ENCODE results near the gene ABCD4. TPM values are rescaled to one million over a fixed set of nuclear protein-coding genes. Genes with fewer than 3 reads are reported as not detected.

ABCD4 gene
- total and polyA plus RNA-seq, 2 donors = 30.6 to 36.0 TPM

- WGBS = 12% methylated on average over 28 of the region's 28 CpGs
- H3K27ac ChIP-seq (ENCODE audit: low read depth) = no peak overlapping the region
- H3K36me3 ChIP-seq (ENCODE audit: insufficient read depth) = no peaks in the 10 kb centered on the region
- no peak overlapping the region for H3K4me3 ChIP-seq (ENCODE audit: low read depth, low read length)
- H3K4me1 ChIP-seq (ENCODE audit: insufficient read depth) = peaks cover 2% of the 10 kb centered on the region
- no peak for DNase-seq (ENCODE audit: extremely low spot score)
Measured at GRCh38 chr14:74242021-74242779, 60.5 kb downstream of the ABCD4 start.

GRCh38 chr14:74241652-74242017 lies 61.1 kb downstream of the ABCD4 start:
- peaks cover 2% of the 10 kb centered on the region for H3K4me1 ChIP-seq (ENCODE audit: insufficient read depth)
- WGBS = 7% methylated on average over 14 of the region's 14 CpGs
- H3K36me3 ChIP-seq (ENCODE audit: insufficient read depth) = no peaks in the 10 kb centered on the region
- no peak for DNase-seq (ENCODE audit: extremely low spot score)
- no peak overlapping the region for H3K27ac ChIP-seq (ENCODE audit: low read depth)
- H3K4me3 ChIP-seq (ENCODE audit: low read depth, low read length) = no peak overlapping the region

- no peak for DNase-seq (ENCODE audit: extremely low spot score)
- Histone ChIP-seq H3K4me1 (ENCODE audit: insufficient read depth) (peaks cover 2% of the 10 kb centered on the region), H3K27ac (ENCODE audit: low read depth) (no peak overlapping the region), H3K4me3 (ENCODE audit: low read depth, low read length) (peak overlapping the region; percentile 21), H3K36me3 (ENCODE audit: insufficient read depth) (no peaks in the 10 kb centered on the region)
- 2% methylated on average over 80 of the region's 80 CpGs for WGBS
Measured at GRCh38 chr14:74240794-74241651, 61.7 kb downstream of the ABCD4 start.

- Histone ChIP-seq H3K36me3 (ENCODE audit: insufficient read depth) (no peaks in the 10 kb centered on the region), H3K4me1 (ENCODE audit: insufficient read depth) (peaks cover 2% of the 10 kb centered on the region), H3K4me3 (ENCODE audit: low read depth, low read length) (peak overlapping the region; percentile 21), H3K27ac (ENCODE audit: low read depth) (no peak overlapping the region)
- 3% methylated on average over 94 of the region's 94 CpGs for WGBS
- no peak for DNase-seq (ENCODE audit: extremely low spot score)
Measured at GRCh38 chr14:74239848-74240793, 62.6 kb downstream of the ABCD4 start.

- Histone ChIP-seq H3K36me3 (ENCODE audit: insufficient read depth) (no peaks in the 10 kb centered on the region), H3K4me1 (ENCODE audit: insufficient read depth) (peaks cover 2% of the 10 kb centered on the region), H3K4me3 (ENCODE audit: low read depth, low read length) (peak within 1 kb of the TSS; percentile 21), H3K27ac (ENCODE audit: low read depth) (no peak within 1 kb of the TSS)
- no peak for DNase-seq (ENCODE audit: extremely low spot score)
- WGBS = 7% methylated on average over 40 of the region's 40 CpGs
Measured at GRCh38 chr14:74238974-74239847, 63.5 kb downstream of the ABCD4 start, which contains the start of gene VSX2. Gene VSX2, plus strand, starts transcription at chr14:74239449. Its CDS starts 113 bp downstream, at chr14:74239562.

GRCh38 chr14:74237441-74237840 lies 65.3 kb downstream of the ABCD4 start:
- DNase-seq (ENCODE audit: extremely low spot score) = no peak
- H3K4me1 ChIP-seq (ENCODE audit: insufficient read depth) = peaks cover 2% of the 10 kb centered on the region
- H3K4me3 ChIP-seq (ENCODE audit: low read depth, low read length) = no peak overlapping the region
- WGBS = 82% methylated on average over 4 of the region's 4 CpGs
- no peak overlapping the region for H3K27ac ChIP-seq (ENCODE audit: low read depth)
- H3K36me3 ChIP-seq (ENCODE audit: insufficient read depth) = no peaks in the 10 kb centered on the region

Other genes starting within 250 kb of the ABCD4 start
- 48.3 TPM for gene ALDH6A1, start 218.5 kb downstream of the ABCD4 start, total RNA-seq
- 24.8 TPM for gene ALDH6A1, start 218.5 kb downstream of the ABCD4 start, polyA plus RNA-seq
- gene LIN52, start 218.0 kb downstream of the ABCD4 start, total RNA-seq = 17.5 TPM
- gene LIN52, start 218.0 kb downstream of the ABCD4 start, polyA plus RNA-seq = 11.8 TPM
- not detected for gene VSX2, start 63.5 kb downstream of the ABCD4 start, total RNA-seq
- not detected for gene VSX2, start 63.5 kb downstream of the ABCD4 start, polyA plus RNA-seq
- not detected for gene VRTN, start 45.5 kb upstream of the ABCD4 start, total RNA-seq
- gene VRTN, start 45.5 kb upstream of the ABCD4 start, polyA plus RNA-seq = not detected
- gene SYNDIG1L, start 123.3 kb upstream of the ABCD4 start, total RNA-seq = not detected
- 0.19 TPM for gene SYNDIG1L, start 123.3 kb upstream of the ABCD4 start, polyA plus RNA-seq
- 99.8 TPM for gene NPC2, start 190.4 kb upstream of the ABCD4 start, total RNA-seq
- gene NPC2, start 190.4 kb upstream of the ABCD4 start, polyA plus RNA-seq = 288 TPM
- 18.2 TPM for gene ISCA2, start 190.8 kb upstream of the ABCD4 start, total RNA-seq
- gene ISCA2, start 190.8 kb upstream of the ABCD4 start, polyA plus RNA-seq = 19.1 TPM

Data from urinary bladder (tissue), 4 donors.